Activated naive CD8-positive, alpha-beta T cell treated with anti-CD3 and anti-CD28 coated beads, Interleukin-2, amount 50 U/mL, for 24 hours (primary cell): ENCODE measurements around the gene CDH13.

ENCODE experiments used
- ATAC-seq: fragments of 150-1000 bp; cut with Tn5 transposase; one replicate; pipeline ENCODE4 v1.10.0; 2021
- DNase-seq: peaks from one replicate; pipeline ENCODE4 v3.0.0; 2021
- H3K27ac Mint-ChIP-seq: one replicate; pipeline ENCODE4 v1.8.0; 2021; ENCODE audit warnings: mild to moderate bottlenecking, mixed read lengths
- H3K27me3 Mint-ChIP-seq: one replicate; pipeline ENCODE4 v1.8.0; 2021; ENCODE audit warnings: mixed read lengths
- H3K36me3 Mint-ChIP-seq: one replicate; pipeline ENCODE4 v1.8.0; 2021; ENCODE audit warnings: low read depth, mixed read lengths
- H3K4me1 Mint-ChIP-seq: one replicate; pipeline ENCODE4 v1.8.0; 2021; ENCODE audit warnings: mixed read lengths
- H3K4me3 Mint-ChIP-seq: one replicate; pipeline ENCODE4 v1.8.0; 2021; ENCODE audit warnings: mild to moderate bottlenecking, moderate library complexity, mixed read lengths
- H3K9me3 Mint-ChIP-seq: one replicate; pipeline ENCODE4 v1.8.0; 2021; ENCODE audit warnings: mixed read lengths

Gene CDH13

DNA sequence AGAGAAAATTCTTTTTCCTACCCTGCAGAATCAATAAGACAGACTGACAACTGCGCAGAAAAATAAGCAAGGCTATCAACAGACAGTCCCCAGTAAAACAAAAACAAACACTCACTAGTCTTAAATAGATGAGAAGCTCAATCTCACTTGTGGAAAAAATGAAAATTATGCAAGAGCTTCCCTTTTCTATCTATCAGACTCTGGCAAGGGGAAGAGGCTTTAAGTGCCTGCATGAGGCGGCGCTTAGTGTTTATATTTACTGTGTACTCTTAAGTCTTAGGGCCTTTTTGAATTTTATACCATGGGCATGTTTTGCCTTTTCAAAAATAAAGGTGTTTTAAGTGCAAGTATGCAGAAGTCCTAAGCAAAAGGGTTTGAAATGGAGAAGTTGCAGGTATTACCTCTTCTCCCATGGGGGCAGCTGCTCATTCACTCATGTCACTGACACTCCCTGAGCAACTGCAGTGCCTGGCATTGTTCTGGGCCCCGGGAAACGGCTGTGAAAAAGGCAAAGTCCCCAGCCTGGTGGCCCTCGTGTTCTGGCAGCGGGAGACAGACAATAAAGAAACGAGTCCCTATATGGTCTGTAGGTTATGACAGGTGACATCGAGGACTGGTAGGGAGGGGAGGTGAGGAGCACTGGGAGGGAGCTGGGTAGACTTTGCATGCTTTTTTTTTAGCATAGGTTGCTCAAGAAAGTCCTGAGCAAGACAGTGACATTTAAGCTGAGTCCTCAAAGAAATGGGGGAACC, 1216.2 kb downstream of the CDH13 start:
- no peaks in the 10 kb centered on the region for H3K36me3 Mint-ChIP-seq
- H3K9me3 Mint-ChIP-seq = no peaks in the 10 kb centered on the region
- DNase-seq (no peak), ATAC-seq (no peak)
- peaks cover 6% of the 10 kb centered on the region for H3K4me1 Mint-ChIP-seq
- no peak overlapping the region for H3K27ac Mint-ChIP-seq
- peaks cover 11% of the 10 kb centered on the region for H3K27me3 Mint-ChIP-seq
- no peak overlapping the region for H3K4me3 Mint-ChIP-seq

DNA sequence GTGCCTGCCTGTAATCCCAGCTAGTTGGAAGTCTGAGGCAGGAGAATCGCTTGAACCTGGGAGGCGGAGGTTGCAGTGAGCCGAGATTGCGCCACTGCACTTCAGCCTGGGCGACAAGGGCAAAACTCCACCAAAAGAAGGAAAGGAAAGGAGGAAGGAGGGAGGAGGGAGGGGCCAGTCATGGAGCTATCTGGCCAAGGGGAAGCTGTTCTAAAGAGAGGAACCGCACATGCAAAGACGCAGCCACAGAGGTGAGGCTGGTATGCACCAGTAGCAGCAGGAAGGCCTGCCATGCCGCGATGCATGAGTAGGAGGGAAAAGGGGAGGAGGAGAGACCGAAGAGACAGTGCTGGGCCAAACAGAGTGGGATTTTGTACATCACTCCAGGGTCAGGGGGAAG, 1216.9 kb downstream of the CDH13 start:
- H3K4me1 Mint-ChIP-seq = peaks cover 6% of the 10 kb centered on the region
- H3K36me3 Mint-ChIP-seq = no peaks in the 10 kb centered on the region
- no peaks in the 10 kb centered on the region for H3K9me3 Mint-ChIP-seq
- H3K4me3 Mint-ChIP-seq = no peak overlapping the region
- DNase-seq (no peak), ATAC-seq (no peak)
- H3K27me3 Mint-ChIP-seq = peaks cover 9% of the 10 kb centered on the region
- H3K27ac Mint-ChIP-seq = no peak overlapping the region

DNA sequence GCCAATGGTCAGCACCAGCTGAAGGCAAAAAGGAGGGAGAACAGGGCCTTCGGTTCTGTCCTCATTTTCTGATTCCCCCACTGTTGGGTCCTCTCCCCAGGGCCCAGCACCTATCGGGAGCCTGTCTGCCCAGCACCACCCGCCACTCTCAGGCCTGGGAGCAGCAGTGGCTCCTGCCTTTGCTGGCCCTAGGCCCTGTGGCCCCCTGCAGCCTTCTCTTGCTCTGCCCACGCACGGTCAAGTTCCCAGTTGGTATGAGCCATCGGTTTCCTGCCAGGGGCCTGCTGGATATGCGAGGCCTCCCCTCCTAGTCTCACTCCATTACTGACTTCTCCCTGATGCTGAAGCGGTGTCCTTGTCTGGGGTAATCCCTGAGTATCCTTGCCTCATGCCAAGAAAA, 1218.5 kb downstream of the CDH13 start:
- DNase-seq (no peak), ATAC-seq (no peak)
- Mint-ChIP-seq H3K27me3 (peaks cover 1% of the 10 kb centered on the region), H3K4me3 (no peak overlapping the region), H3K9me3 (no peaks in the 10 kb centered on the region), H3K27ac (no peak overlapping the region), H3K4me1 (peaks cover 6% of the 10 kb centered on the region), H3K36me3 (no peaks in the 10 kb centered on the region)

DNA sequence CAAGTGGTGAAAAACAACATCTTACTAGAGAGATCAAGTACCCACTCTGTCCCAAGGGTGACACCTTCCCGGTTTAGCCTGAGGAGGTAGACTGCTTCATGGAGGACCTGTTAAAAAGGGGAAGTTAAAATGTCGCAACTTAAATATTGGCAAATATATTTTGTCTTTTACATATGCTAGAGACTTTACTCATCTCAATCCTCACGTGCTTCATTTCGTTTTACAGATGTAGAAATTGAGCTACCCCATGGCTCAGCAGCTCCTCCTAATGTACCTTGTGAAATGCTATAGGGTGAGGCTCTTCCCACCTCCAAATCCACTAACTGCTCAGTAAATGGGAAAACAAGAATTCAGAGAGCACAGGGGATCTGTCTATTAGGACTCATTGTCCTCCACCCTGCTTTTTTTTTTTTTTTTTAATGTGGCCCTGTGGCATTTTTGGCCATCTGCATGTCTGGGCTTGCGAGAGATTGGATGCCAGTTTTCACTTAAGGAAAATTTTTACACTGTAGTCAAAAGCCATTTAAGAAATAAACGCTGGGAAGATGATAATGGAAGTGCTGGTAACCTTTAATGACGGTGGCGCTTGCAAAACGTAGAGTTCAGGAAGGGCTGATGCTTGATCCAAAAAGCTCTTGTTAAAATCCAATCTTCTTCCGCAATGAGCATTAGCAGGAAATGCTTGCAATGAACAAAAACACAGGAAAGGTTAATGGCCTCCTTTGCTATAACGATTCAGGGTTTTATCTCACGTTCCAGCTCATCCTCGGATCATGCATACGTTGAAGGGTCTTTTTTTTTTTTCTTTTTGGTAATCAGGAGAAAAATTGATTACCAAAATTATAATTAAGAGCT, 1220.8 kb downstream of the CDH13 start:
- H3K36me3 Mint-ChIP-seq = no peaks in the 10 kb centered on the region
- H3K4me3 Mint-ChIP-seq = no peak overlapping the region
- H3K27me3 Mint-ChIP-seq = peaks cover 2% of the 10 kb centered on the region
- DNase-seq = no peak
- peaks cover 3% of the 10 kb centered on the region for H3K4me1 Mint-ChIP-seq
- no peak overlapping the region for H3K27ac Mint-ChIP-seq
- no peaks in the 10 kb centered on the region for H3K9me3 Mint-ChIP-seq
- no peak for ATAC-seq

DNA sequence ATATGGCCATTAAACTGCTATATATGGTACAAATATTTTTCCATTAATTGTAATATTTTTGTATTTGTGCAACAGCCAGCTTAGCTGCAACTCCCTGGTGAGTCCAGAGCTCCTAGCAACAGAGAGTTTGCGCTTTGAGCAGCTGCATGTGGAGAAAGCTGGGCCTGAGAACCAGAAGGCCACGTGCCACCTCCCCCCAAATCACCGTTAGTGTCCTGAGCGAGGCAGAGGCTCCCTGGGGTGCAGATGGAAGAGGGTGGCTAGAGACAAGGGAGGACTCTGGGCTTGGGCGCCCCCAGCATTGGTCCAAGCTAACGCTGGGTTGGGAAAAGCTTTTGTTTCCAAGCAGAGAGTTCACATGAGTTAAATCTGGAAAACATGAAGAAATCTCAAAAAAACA, 1222.7 kb downstream of the CDH13 start:
- Mint-ChIP-seq H3K27ac (no peak overlapping the region), H3K36me3 (no peaks in the 10 kb centered on the region), H3K4me1 (no peaks in the 10 kb centered on the region), H3K9me3 (no peaks in the 10 kb centered on the region), H3K27me3 (peaks cover 5% of the 10 kb centered on the region), H3K4me3 (no peak overlapping the region)
- DNase-seq (no peak), ATAC-seq (no peak)
